SU-DHL-6 (cell line): ENCODE results near the gene POLK.

ENCODE experiments used
- H2AFZ ChIP-seq: fragments of 200-600 bp; sonication (generic); 2 replicates; pipeline ENCODE4 v1.6.1; 2014; ENCODE audit warnings: low read depth, mild to moderate bottlenecking, moderate library complexity, mixed read lengths, antibody characterized with exemption, low read length; ENCODE audit not compliant: severe bottlenecking
- H3F3A ChIP-seq: fragments of 200-600 bp; shearing (Covaris generic); 2 replicates; pipeline ENCODE4 v1.6.0; 2016; ENCODE audit warnings: antibody characterized with exemption, mild to moderate bottlenecking; ENCODE audit not compliant: insufficient read depth
- H3K27ac ChIP-seq: fragments of 200-600 bp; sonication (generic); 2 replicates; pipeline ENCODE4 v1.5.1; 2016; ENCODE audit warnings: low read depth, mild to moderate bottlenecking, low read length, moderate library complexity, mixed read lengths
- H3K27me3 ChIP-seq: fragments of 200-600 bp; sonication (generic), shearing (Covaris generic); 2 replicates; pipeline ENCODE4 v1.6.0; 2014; ENCODE audit warnings: mild to moderate bottlenecking, low read length
- H3K36me3 ChIP-seq: fragments of 200-600 bp; sonication (generic); 2 replicates; pipeline ENCODE4 v1.6.1; 2014; ENCODE audit warnings: mild to moderate bottlenecking, low read length, mixed read lengths
- H3K4me2 ChIP-seq: fragments of 300-600, 200-600 bp; shearing (Covaris generic), sonication (generic); 2 replicates; pipeline ENCODE4 v1.6.0; 2014; ENCODE audit warnings: low read length, low read depth, mild to moderate bottlenecking; ENCODE audit not compliant: poor library complexity, severe bottlenecking
- H3K4me3 ChIP-seq: fragments of 200-600 bp; sonication (generic); 2 replicates; pipeline ENCODE4 v1.5.1; 2014; ENCODE audit warnings: antibody characterized with exemption, low read length, mild to moderate bottlenecking, mixed read lengths; ENCODE audit not compliant: insufficient read depth, poor library complexity, severe bottlenecking
- H3K79me2 ChIP-seq: fragments of 200-600 bp; sonication (generic); 2 replicates; pipeline ENCODE4 v1.6.1; 2014; ENCODE audit warnings: mild to moderate bottlenecking, low read length, moderate library complexity; ENCODE audit not compliant: insufficient read depth
- H3K9ac ChIP-seq: fragments of 200-600 bp; sonication (generic); 2 replicates; pipeline ENCODE4 v1.7.0; 2014; ENCODE audit warnings: mild to moderate bottlenecking, low read length
- H3K9me2 ChIP-seq: fragments of 200-600 bp; sonication (generic); replicated peaks from 2 replicates; pipeline ENCODE4 v1.6.1; 2014; ENCODE audit warnings: low read length; ENCODE audit not compliant: insufficient read depth
- H3K9me3 ChIP-seq: fragments of 200-600 bp; sonication (generic); 2 replicates; pipeline ENCODE4 v1.6.1; 2014; ENCODE audit warnings: low read length, mixed read lengths; ENCODE audit not compliant: insufficient read depth
- H4K20me1 ChIP-seq: fragments of 200-600 bp; sonication (generic); 2 replicates; pipeline ENCODE4 v1.6.1; 2014; ENCODE audit warnings: low read depth, mild to moderate bottlenecking, antibody characterized with exemption, low read length, moderate library complexity, mixed read lengths
- EZH2phosphoT487 ChIP-seq: fragments of 200-600 bp; sonication (generic), shearing (Covaris generic); conservative IDR thresholded peaks from 2 replicates; pipeline ENCODE4 v1.6.1; 2018; ENCODE audit warnings: mild to moderate bottlenecking, antibody characterized with exemption, low read length, moderate library complexity, mixed read lengths
- TF ChIP-seq, protein P1 (sequence below): fragments of 200-600 bp; sonication (generic); IDR thresholded peaks from one replicate; pipeline ENCODE4 v1.5.1; 2017; ENCODE audit warnings: antibody characterized with exemption, mild to moderate bottlenecking, low read length, moderate library complexity; ENCODE audit not compliant: insufficient read depth, poor library complexity, severe bottlenecking

The POLK gene

GRCh38 chr5:75600535-75600934 is 88.8 kb downstream of the POLK start:
- H3K9me2 ChIP-seq: no peaks in the 10 kb centered on the region
- TF ChIP-seq, protein P1, sequence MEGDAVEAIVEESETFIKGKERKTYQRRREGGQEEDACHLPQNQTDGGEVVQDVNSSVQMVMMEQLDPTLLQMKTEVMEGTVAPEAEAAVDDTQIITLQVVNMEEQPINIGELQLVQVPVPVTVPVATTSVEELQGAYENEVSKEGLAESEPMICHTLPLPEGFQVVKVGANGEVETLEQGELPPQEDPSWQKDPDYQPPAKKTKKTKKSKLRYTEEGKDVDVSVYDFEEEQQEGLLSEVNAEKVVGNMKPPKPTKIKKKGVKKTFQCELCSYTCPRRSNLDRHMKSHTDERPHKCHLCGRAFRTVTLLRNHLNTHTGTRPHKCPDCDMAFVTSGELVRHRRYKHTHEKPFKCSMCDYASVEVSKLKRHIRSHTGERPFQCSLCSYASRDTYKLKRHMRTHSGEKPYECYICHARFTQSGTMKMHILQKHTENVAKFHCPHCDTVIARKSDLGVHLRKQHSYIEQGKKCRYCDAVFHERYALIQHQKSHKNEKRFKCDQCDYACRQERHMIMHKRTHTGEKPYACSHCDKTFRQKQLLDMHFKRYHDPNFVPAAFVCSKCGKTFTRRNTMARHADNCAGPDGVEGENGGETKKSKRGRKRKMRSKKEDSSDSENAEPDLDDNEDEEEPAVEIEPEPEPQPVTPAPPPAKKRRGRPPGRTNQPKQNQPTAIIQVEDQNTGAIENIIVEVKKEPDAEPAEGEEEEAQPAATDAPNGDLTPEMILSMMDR: no peak
- no peak for TF ChIP-seq EZH2phosphoT487
- H3K79me2 ChIP-seq: no peaks in the 10 kb centered on the region
- no peak overlapping the region for H3K4me2 ChIP-seq
- no peaks in the 10 kb centered on the region for H3F3A ChIP-seq
- no peak overlapping the region for H3K27ac ChIP-seq
- no peaks in the 10 kb centered on the region; the same call in 1 of the 2 replicates for H3K36me3 ChIP-seq
- no peak overlapping the region for H3K4me3 ChIP-seq
- H2AFZ ChIP-seq: no peak overlapping the region
- no peak overlapping the region for H3K9ac ChIP-seq
- H4K20me1 ChIP-seq: no peaks in the 10 kb centered on the region
- no peaks in the 10 kb centered on the region for H3K9me3 ChIP-seq
- no peaks in the 10 kb centered on the region for H3K27me3 ChIP-seq

GRCh38 chr5:75601567-75601966 is 89.9 kb downstream of the POLK start:
- Histone ChIP-seq H3K27ac (no peak overlapping the region), H3K9me2 (no peaks in the 10 kb centered on the region), H3K9ac (no peak overlapping the region), H3K79me2 (no peaks in the 10 kb centered on the region), H3F3A (no peaks in the 10 kb centered on the region), H3K36me3 (no peaks in the 10 kb centered on the region; the same call in 1 of the 2 replicates), H3K4me3 (no peak overlapping the region), H3K4me2 (no peak overlapping the region), H3K9me3 (no peaks in the 10 kb centered on the region), H4K20me1 (no peaks in the 10 kb centered on the region), H2AFZ (no peak overlapping the region), H3K27me3 (no peaks in the 10 kb centered on the region)
- TF ChIP-seq, protein P1: no peak
- TF ChIP-seq EZH2phosphoT487: no peak

GRCh38 chr5:75601996-75602395 is 90.3 kb downstream of the POLK start:
- Histone ChIP-seq H3K9me3 (no peaks in the 10 kb centered on the region), H2AFZ (no peak overlapping the region), H3K36me3 (no peaks in the 10 kb centered on the region; the same call in 1 of the 2 replicates), H3K79me2 (no peaks in the 10 kb centered on the region), H3K4me3 (no peak overlapping the region), H3K9ac (no peak overlapping the region), H3K27ac (no peak overlapping the region), H3K4me2 (no peak overlapping the region), H3K9me2 (no peaks in the 10 kb centered on the region), H3F3A (no peaks in the 10 kb centered on the region), H3K27me3 (no peaks in the 10 kb centered on the region), H4K20me1 (no peaks in the 10 kb centered on the region)
- no peak for TF ChIP-seq EZH2phosphoT487
- TF ChIP-seq, protein P1: no peak

- H3K27ac ChIP-seq: no peak overlapping the region
- H3K4me3 ChIP-seq: no peak overlapping the region
- no peaks in the 10 kb centered on the region for H3K79me2 ChIP-seq
- H3K9me3 ChIP-seq: no peaks in the 10 kb centered on the region
- no peak overlapping the region for H2AFZ ChIP-seq
- no peaks in the 10 kb centered on the region for H3K27me3 ChIP-seq
- H4K20me1 ChIP-seq: no peaks in the 10 kb centered on the region
- no peak for TF ChIP-seq EZH2phosphoT487
- TF ChIP-seq, protein P1: no peak
- no peaks in the 10 kb centered on the region; the same call in 1 of the 2 replicates for H3K36me3 ChIP-seq
- H3K9me2 ChIP-seq: no peaks in the 10 kb centered on the region
- H3F3A ChIP-seq: no peaks in the 10 kb centered on the region
- no peak overlapping the region for H3K9ac ChIP-seq
- H3K4me2 ChIP-seq: no peak overlapping the region
Measured at GRCh38 chr5:75603371-75603770, 91.7 kb downstream of the POLK start.
